Neural progenitor cell (in vitro differentiated cells): Measurements from ENCODE around the gene FAM24B. TPM values are rescaled to one million over a fixed set of nuclear protein-coding genes. Genes with fewer than 3 reads are reported as not detected.
"Not testable (repeated sequence)": the region's sequence is repeated elsewhere in the genome, so short reads cannot be mapped to it uniquely, and the experiment has no call there.

Experiments
- DNase-seq: peaks from one replicate; pipeline ENCODE4 v3.0.0-alpha.2; 2016; ENCODE audit warnings: low spot score
- H2AFZ ChIP-seq: fragments of 200-600 bp; sonication (generic); replicated peaks from 2 replicates; pipeline ENCODE4 v1.6.1; 2016; ENCODE audit warnings: antibody characterized with exemption
- H3F3A ChIP-seq: fragments of 200-600 bp; sonication (generic); 2 replicates; pipeline ENCODE4 v1.6.1; 2016; ENCODE audit warnings: antibody characterized with exemption, low read depth
- H3K27ac ChIP-seq: fragments of 200-600 bp; sonication (generic); 2 replicates; pipeline ENCODE4 v1.5.1; 2016; ENCODE audit warnings: mild to moderate bottlenecking
- H3K27me3 ChIP-seq: fragments of 200-600 bp; sonication (generic); 2 replicates; pipeline ENCODE4 v1.6.1; 2016; ENCODE audit warnings: mild to moderate bottlenecking, moderate library complexity
- H3K36me3 ChIP-seq: fragments of 200-600 bp; sonication (generic); 2 replicates; pipeline ENCODE4 v1.5.1; 2016
- H3K4me1 ChIP-seq: fragments of 200-600 bp; sonication (generic); 2 replicates; pipeline ENCODE4 v1.6.1; 2016; ENCODE audit warnings: mixed run types
- H3K4me2 ChIP-seq: fragments of 200-600 bp; sonication (generic); 2 replicates; pipeline ENCODE4 v1.6.1; 2016
- H3K4me3 ChIP-seq: fragments of 200-600 bp; sonication (generic); 2 replicates; pipeline ENCODE4 v1.5.1; 2016
- H3K79me2 ChIP-seq: fragments of 200-600 bp; sonication (generic); 2 replicates; pipeline ENCODE4 v1.6.1; 2016; ENCODE audit warnings: low read depth
- H3K9ac ChIP-seq: fragments of 200-600 bp; sonication (generic); 2 replicates; pipeline ENCODE4 v1.6.1; 2016
- H3K9me3 ChIP-seq: fragments of 200-600 bp; sonication (generic); 2 replicates; pipeline ENCODE4 v1.5.1; 2016; ENCODE audit warnings: low read depth
- H4K20me1 ChIP-seq: fragments of 200-600 bp; sonication (generic); 2 replicates; pipeline ENCODE4 v1.6.1; 2016; ENCODE audit warnings: low read depth
- H3K27ac Mint-ChIP-seq: 3 replicates; pipeline ENCODE4 v1.8.0; 2021; ENCODE audit warnings: mixed read lengths
- H3K27me3 Mint-ChIP-seq: 2 replicates; pipeline ENCODE4 v1.8.0; 2022; ENCODE audit warnings: low read depth, mild to moderate bottlenecking, inconsistent platforms, moderate library complexity, mixed read lengths; ENCODE audit not compliant: insufficient read depth
- H3K36me3 Mint-ChIP-seq: 3 replicates; pipeline ENCODE4 v1.8.0; 2021; ENCODE audit warnings: mixed read lengths
- H3K4me1 Mint-ChIP-seq: 3 replicates; pipeline ENCODE4 v1.8.0; 2021; ENCODE audit warnings: mixed read lengths
- H3K4me3 Mint-ChIP-seq: 3 replicates; pipeline ENCODE4 v1.8.0; 2021; ENCODE audit warnings: mild to moderate bottlenecking, moderate library complexity, mixed read lengths
- H3K9me3 Mint-ChIP-seq: 3 replicates; pipeline ENCODE4 v1.8.0; 2020; ENCODE audit warnings: mixed read lengths
- EZH2 ChIP-seq: fragments of 200-600 bp; sonication (generic); IDR thresholded peaks from 2 replicates; pipeline ENCODE4 v1.6.1; 2017; ENCODE audit warnings: antibody characterized with exemption, mild to moderate bottlenecking, moderate library complexity
- EZH2phosphoT487 ChIP-seq: fragments of 200-600 bp; sonication (generic); IDR thresholded peaks from 2 replicates; pipeline ENCODE4 v1.6.1; 2017; ENCODE audit warnings: antibody characterized with exemption
- total RNA-seq: library from RNA; depleted of rRNA; stranded (reverse); fragments of >200 nt; gene quantifications from 2 replicates; pipeline ENCODE4 v1.2.3, GENCODE V29; 2015; ENCODE audit warnings: low replicate concordance
- TF ChIP-seq, protein P1 (sequence below): fragments of 200-600 bp; sonication (generic); IDR thresholded peaks from 2 replicates; pipeline ENCODE4 v1.5.1; 2017; ENCODE audit warnings: antibody characterized with exemption, mild to moderate bottlenecking

Gene FAM24B
- total RNA-seq, 1 donor from 2014 or later, result not detected

DNA sequence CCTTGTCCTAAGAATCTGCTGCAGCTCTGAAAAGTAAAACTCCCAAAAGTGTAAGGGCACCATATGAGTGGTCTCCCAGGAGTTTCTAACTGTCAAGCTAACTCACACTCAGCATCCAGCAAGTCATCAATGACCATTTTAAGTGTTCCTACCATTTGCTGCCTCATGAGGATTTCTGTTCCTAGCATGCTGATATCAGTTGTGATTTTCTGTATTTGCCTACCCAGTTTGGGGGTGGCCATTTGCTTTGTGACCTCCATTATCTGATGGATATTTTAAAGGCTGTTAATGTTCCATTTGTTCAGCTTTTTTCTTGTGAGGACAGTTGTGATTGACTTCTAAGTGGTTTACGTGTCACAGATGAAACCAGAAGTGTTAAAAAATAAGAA lies 2.9 kb downstream of the FAM24B start:
- peak overlapping the region; percentile 73 for H3K4me2 ChIP-seq
- Mint-ChIP-seq H3K36me3 (no peaks in the 10 kb centered on the region), H3K27me3 (no peaks in the 10 kb centered on the region), H3K27ac (peak overlapping the region; percentile 95), H3K4me1 (peaks cover 24% of the 10 kb centered on the region), H3K9me3 (peaks cover 4% of the 10 kb centered on the region), H3K4me3 (no peak overlapping the region)
- no peaks in the 10 kb centered on the region for H3K27me3 ChIP-seq
- H2AFZ ChIP-seq, result peak overlapping the region; percentile 22
- peaks cover 33% of the 10 kb centered on the region for H3F3A ChIP-seq
- H3K27ac ChIP-seq, result peak overlapping the region; percentile 81
- no peak for DNase-seq
- no peaks in the 10 kb centered on the region for H4K20me1 ChIP-seq
- H3K9me3 ChIP-seq, result no peaks in the 10 kb centered on the region
- peaks cover 35% of the 10 kb centered on the region for H3K4me1 ChIP-seq
- no peaks in the 10 kb centered on the region for H3K36me3 ChIP-seq
- no peaks in the 10 kb centered on the region for H3K79me2 ChIP-seq
- peak overlapping the region; percentile 29 for H3K4me3 ChIP-seq
- no peak for TF ChIP-seq EZH2phosphoT487
- TF ChIP-seq, protein P1, sequence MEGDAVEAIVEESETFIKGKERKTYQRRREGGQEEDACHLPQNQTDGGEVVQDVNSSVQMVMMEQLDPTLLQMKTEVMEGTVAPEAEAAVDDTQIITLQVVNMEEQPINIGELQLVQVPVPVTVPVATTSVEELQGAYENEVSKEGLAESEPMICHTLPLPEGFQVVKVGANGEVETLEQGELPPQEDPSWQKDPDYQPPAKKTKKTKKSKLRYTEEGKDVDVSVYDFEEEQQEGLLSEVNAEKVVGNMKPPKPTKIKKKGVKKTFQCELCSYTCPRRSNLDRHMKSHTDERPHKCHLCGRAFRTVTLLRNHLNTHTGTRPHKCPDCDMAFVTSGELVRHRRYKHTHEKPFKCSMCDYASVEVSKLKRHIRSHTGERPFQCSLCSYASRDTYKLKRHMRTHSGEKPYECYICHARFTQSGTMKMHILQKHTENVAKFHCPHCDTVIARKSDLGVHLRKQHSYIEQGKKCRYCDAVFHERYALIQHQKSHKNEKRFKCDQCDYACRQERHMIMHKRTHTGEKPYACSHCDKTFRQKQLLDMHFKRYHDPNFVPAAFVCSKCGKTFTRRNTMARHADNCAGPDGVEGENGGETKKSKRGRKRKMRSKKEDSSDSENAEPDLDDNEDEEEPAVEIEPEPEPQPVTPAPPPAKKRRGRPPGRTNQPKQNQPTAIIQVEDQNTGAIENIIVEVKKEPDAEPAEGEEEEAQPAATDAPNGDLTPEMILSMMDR, result no peak
- TF ChIP-seq EZH2, result no peak
- no peak overlapping the region for H3K9ac ChIP-seq

DNA sequence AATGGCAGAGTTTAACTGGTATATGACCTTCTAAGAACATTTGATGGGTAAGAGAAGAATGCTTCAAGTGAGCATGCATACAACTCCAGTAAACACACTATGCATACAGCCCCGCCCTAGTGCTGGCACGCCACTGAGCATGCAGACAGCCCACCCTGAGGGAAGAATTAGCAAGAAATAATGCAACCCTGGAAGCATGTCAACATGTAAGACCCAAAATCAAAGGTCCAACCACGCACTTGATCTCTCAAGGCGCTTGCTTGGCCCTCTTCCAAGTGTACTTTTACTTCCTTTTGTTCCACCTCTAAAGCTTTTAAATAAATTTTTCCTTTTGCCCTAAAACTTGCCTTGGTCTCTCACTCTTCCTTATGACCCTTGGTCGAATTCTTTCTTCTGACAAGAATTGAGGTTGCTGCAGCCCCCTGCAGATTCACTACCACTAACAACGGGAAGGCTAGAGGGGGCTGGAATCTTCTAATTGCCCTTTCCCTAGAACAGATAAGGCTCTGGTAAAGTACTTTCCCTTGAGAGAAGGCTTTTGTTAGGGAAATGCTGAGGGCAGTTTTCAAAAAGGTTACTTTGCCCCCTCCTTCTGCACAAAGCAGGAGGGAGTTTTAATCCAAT lies 3.4 kb downstream of the FAM24B start:
- Mint-ChIP-seq H3K27me3 (no peaks in the 10 kb centered on the region), H3K4me3 (no peak overlapping the region), H3K9me3 (peaks cover 4% of the 10 kb centered on the region), H3K27ac (peak overlapping the region; percentile 95), H3K36me3 (no peaks in the 10 kb centered on the region), H3K4me1 (peaks cover 24% of the 10 kb centered on the region)
- peak overlapping the region; percentile 73 for H3K4me2 ChIP-seq
- H3K27me3 ChIP-seq, result no peaks in the 10 kb centered on the region
- peaks cover 33% of the 10 kb centered on the region for H3F3A ChIP-seq
- peak overlapping the region; percentile 29 for H3K4me3 ChIP-seq
- no peaks in the 10 kb centered on the region for H3K9me3 ChIP-seq
- H3K27ac ChIP-seq, result peak overlapping the region; percentile 81
- no peak overlapping the region for H3K9ac ChIP-seq
- H4K20me1 ChIP-seq, result no peaks in the 10 kb centered on the region
- H3K79me2 ChIP-seq, result no peaks in the 10 kb centered on the region
- H3K4me1 ChIP-seq, result peaks cover 35% of the 10 kb centered on the region
- no peaks in the 10 kb centered on the region for H3K36me3 ChIP-seq
- H2AFZ ChIP-seq, result no peak overlapping the region
- DNase-seq, result peak; percentile 68
- TF ChIP-seq, protein P1, result no peak
- no peak for TF ChIP-seq EZH2
- no peak for TF ChIP-seq EZH2phosphoT487

- DNase-seq, H3K27ac ChIP-seq, H3K36me3 Mint-ChIP-seq, H3K4me3 ChIP-seq, H3K27me3 Mint-ChIP-seq, H3K9me3 ChIP-seq, H2AFZ ChIP-seq, H3K4me3 Mint-ChIP-seq, H3K79me2 ChIP-seq, H3K27ac Mint-ChIP-seq, H3K4me2 ChIP-seq, H4K20me1 ChIP-seq, H3K27me3 ChIP-seq, H3K36me3 ChIP-seq, H3K9ac ChIP-seq: not testable (repeated sequence)
- Mint-ChIP-seq H3K4me1 (peaks cover 15% of the 10 kb centered on the region), H3K9me3 (peaks cover 16% of the 10 kb centered on the region)
- peaks cover 26% of the 10 kb centered on the region for H3F3A ChIP-seq
- peaks cover 24% of the 10 kb centered on the region for H3K4me1 ChIP-seq
Observed at GRCh38 chr10:122871947-122872346, 7.4 kb downstream of the FAM24B start.

DNA sequence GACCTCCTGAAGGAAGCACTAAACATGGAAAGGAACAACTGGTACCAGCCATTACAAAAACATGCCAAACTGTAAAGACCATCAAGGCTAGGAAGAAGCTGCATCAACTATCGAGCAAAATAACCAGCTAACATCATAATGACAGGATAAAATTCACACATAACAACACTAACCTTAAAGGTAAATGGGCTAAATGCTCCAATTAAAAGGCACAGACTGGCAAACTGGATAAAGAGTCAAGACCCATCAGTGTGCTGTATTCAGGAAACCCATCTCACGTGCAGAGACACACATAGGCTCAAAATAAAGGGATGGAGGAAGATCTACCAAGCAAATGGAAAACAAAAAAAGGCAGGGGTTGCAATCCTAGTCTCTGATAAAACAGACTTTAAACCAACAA lies 10.6 kb downstream of the FAM24B start:
- H3K36me3 ChIP-seq, H3K27me3 Mint-ChIP-seq, H3K27ac Mint-ChIP-seq, DNase-seq, H3K79me2 ChIP-seq, H3F3A ChIP-seq, H3K9ac ChIP-seq, H4K20me1 ChIP-seq, H3K27me3 ChIP-seq, H3K36me3 Mint-ChIP-seq, H3K4me3 ChIP-seq, H2AFZ ChIP-seq, H3K4me3 Mint-ChIP-seq, H3K27ac ChIP-seq, H3K4me2 ChIP-seq, H3K4me1 Mint-ChIP-seq, H3K4me1 ChIP-seq, H3K9me3 ChIP-seq: not testable (repeated sequence)
- H3K9me3 Mint-ChIP-seq, result peaks cover 21% of the 10 kb centered on the region

DNA sequence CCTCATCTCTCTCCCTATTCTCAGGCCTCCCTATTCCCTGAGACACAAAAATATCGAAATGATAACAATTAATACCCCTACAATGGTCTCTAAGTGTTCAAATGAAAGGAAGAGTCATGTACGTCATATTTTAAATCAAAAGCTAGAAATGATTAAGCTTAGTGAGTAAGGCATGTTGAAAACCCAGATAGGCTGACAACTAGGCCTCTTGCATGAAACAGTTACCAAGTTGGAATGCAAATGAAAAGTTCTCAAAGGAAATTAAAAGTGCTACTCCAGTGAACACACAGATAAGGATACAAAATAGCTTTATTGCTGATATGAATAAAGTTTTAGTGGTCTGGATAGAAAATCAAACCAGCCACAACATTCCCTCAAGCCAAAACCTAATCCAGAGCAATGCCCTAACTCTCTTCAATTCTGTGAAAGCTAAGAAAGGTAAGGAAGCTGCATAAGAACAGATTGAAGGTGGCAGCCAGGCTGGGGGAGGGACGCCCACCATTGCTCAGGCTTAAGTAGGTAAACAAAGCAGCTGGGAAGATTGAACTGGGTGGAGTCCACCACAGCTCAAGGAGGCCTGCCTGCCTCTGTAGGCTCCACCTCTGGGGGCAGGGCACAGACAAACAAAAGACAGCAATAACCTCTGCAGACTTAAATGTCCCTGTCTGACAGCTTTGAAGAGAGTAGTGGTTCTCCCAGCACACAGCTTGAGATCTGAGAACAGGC lies 12.5 kb downstream of the FAM24B start:
- H3K4me2 ChIP-seq, H3K4me1 ChIP-seq, H3F3A ChIP-seq, H3K27me3 Mint-ChIP-seq, DNase-seq, H3K4me3 ChIP-seq, H3K9ac ChIP-seq, H3K4me3 Mint-ChIP-seq, H4K20me1 ChIP-seq, H3K79me2 ChIP-seq, H3K36me3 Mint-ChIP-seq, H3K27ac Mint-ChIP-seq, H3K27me3 ChIP-seq, H2AFZ ChIP-seq, H3K4me1 Mint-ChIP-seq, H3K9me3 ChIP-seq, H3K27ac ChIP-seq, H3K36me3 ChIP-seq: not testable (repeated sequence)
- H3K9me3 Mint-ChIP-seq, result peaks cover 19% of the 10 kb centered on the region
